Keratinocyte (primary cell): ENCODE data around the gene ZNF362. TPM values are rescaled to one million over a fixed set of nuclear protein-coding genes. Genes with fewer than 3 reads are reported as not detected.

Experiments used
- DNase-seq: peaks from one replicate; pipeline ENCODE4 v3.0.0-alpha.2; 2011; ENCODE audit warnings: low read depth, missing footprints, low spot score
- FAIRE-seq: peaks from 2 replicates; lab custom pipeline; 2011; peaks lifted over from hg19 to GRCh38; lab: Jason Lieb, UNC
- H2AFZ ChIP-seq: 2 replicates; pipeline ENCODE4 v1.6.0; 2012; ENCODE audit warnings: low read length, control low read depth, inconsistent platforms; ENCODE audit not compliant: control insufficient read depth
- H3K27ac ChIP-seq: 2 replicates; pipeline ENCODE4 v1.5.1; 2011; ENCODE audit warnings: low read length; ENCODE audit not compliant: control insufficient read depth, insufficient read depth
- H3K27me3 ChIP-seq: 3 replicates; pipeline ENCODE4 v1.6.0; 2011; ENCODE audit warnings: low read length; ENCODE audit not compliant: control insufficient read depth, insufficient read depth; ENCODE audit errors: extremely low read depth
- H3K36me3 ChIP-seq, 2 experiments: 2 replicates in 1 of 2; 3 replicates in 1 of 2; pipeline ENCODE4 v1.5.1; 2011; ENCODE audit warnings: low read length in 2 of 2, mild to moderate bottlenecking in 1 of 2; ENCODE audit not compliant: control insufficient read depth in 2 of 2, insufficient read depth in 2 of 2; ENCODE audit errors: extremely low read depth in 1 of 2
- H3K4me1 ChIP-seq: 3 replicates; pipeline ENCODE4 v1.5.1; 2011; ENCODE audit warnings: low read length; ENCODE audit not compliant: control insufficient read depth, insufficient read depth; ENCODE audit errors: extremely low read depth
- H3K4me2 ChIP-seq: 3 replicates; pipeline ENCODE4 v1.6.0; 2011; ENCODE audit warnings: low read depth, low read length; ENCODE audit not compliant: control insufficient read depth, insufficient read depth; ENCODE audit errors: extremely low read depth
- H3K4me3 ChIP-seq, 3 experiments: fragments of 200-600 bp in 1 of 3; sonication (generic) in 1 of 3; 2 replicates in 2 of 3; 3 replicates in 1 of 3; pipeline ENCODE4 v1.5.1; 2011 to 2016; ENCODE audit warnings: low read length in 3 of 3, mild to moderate bottlenecking in 3 of 3, control low read depth in 2 of 3, inconsistent platforms in 1 of 3, low read depth in 1 of 3, mixed read lengths in 1 of 3, mixed run types in 1 of 3, moderate library complexity in 1 of 3; ENCODE audit not compliant: control insufficient read depth in 2 of 3, insufficient read depth in 2 of 3; ENCODE audit errors: extremely low read depth in 1 of 3
- H3K79me2 ChIP-seq: 2 replicates; pipeline ENCODE4 v1.6.0; 2012; ENCODE audit warnings: low read length; ENCODE audit not compliant: control insufficient read depth, insufficient read depth
- H3K9ac ChIP-seq: 3 replicates; pipeline ENCODE4 v1.6.0; 2011; ENCODE audit warnings: low read length; ENCODE audit not compliant: control insufficient read depth, insufficient read depth; ENCODE audit errors: extremely low read depth
- H3K9me1 ChIP-seq: 3 replicates; pipeline ENCODE4 v1.6.0; 2011; ENCODE audit warnings: low read length; ENCODE audit not compliant: control insufficient read depth, insufficient read depth; ENCODE audit errors: extremely low read depth
- H3K9me3 ChIP-seq: 2 replicates; pipeline ENCODE4 v1.5.1; 2012; ENCODE audit warnings: low read depth, low read length; ENCODE audit not compliant: control insufficient read depth
- H4K20me1 ChIP-seq: 3 replicates; pipeline ENCODE4 v1.6.0; 2011; ENCODE audit warnings: low read length; ENCODE audit not compliant: control insufficient read depth, insufficient read depth; ENCODE audit errors: extremely low read depth
- EZH2 ChIP-seq: IDR thresholded peaks from one replicate; pipeline ENCODE4 v1.6.1; 2012; ENCODE audit warnings: inconsistent platforms, mild to moderate bottlenecking, low read length, moderate library complexity
- dilution Hi-C: fragments of 300-500 bp; cut with MboI; formaldehyde crosslinking; loops from one replicate; pipeline ENCODE4 v1.7.0; 2020; ENCODE audit warnings: low sequenced_read_pairs; ENCODE audit not compliant: extremely low pct_ligation_motif_present
- polyA plus RNA-seq, 5 experiments: library from polyadenylated mRNA; depleted of rRNA in 3 of 5; stranded (reverse) in 3 of 5; stranded (forward) in 1 of 5; unstranded in 1 of 5; fragments of >200 nt; gene quantifications; 1 replicate in 1 of 5; 2 replicates in 3 of 5; 3 replicates in 1 of 5; pipeline versions ENCODE4 v1.2.1 to v1.2.3, GENCODE V29; 2011 to 2012; ENCODE audit warnings: missing spikeins in 2 of 5, low read depth in 1 of 5, low replicate concordance in 1 of 5
- TF ChIP-seq, protein P1 (sequence below), 3 experiments: IDR thresholded peaks in 1 of 3; conservative IDR thresholded peaks in 1 of 3; optimal IDR thresholded peaks in 1 of 3; 2 replicates in 2 of 3; 3 replicates in 1 of 3; pipeline versions ENCODE3 to v1.5.1; 2011; ENCODE audit warnings: low read length in 3 of 3, mild to moderate bottlenecking in 3 of 3, moderate library complexity in 2 of 3, control low read depth in 1 of 3, inconsistent platforms in 1 of 3; ENCODE audit not compliant: insufficient read depth in 2 of 3; ENCODE audit errors: extremely low read depth in 1 of 3

Gene ZNF362
- polyA plus RNA-seq, 1 donor (not counting 4 experiments of a cell fraction or from before 2014, with no cell fraction given), result 2.2 TPM

DNA sequence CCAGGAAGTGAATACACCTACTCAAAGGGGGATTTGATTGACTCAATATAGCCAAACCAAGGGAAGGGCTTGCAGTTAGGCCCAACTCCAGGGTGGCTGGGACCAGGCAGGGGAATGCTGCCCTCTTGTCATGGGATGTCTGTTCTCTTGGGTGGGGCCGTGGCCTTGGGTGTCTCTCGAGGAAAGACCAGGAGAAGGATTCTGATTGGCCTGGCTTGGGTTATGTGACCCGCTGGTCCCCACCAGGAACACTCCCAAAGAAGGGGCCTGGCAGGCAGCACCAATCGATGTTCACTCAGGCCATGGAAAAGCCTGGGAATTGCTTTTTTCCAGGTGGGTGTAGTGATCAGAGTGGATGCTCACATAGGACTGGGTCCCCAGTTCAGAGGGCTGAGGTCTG is 10.1 kb upstream of the ZNF362 start:
- Histone ChIP-seq H3K4me2 (no peak overlapping the region), H4K20me1 (no peaks in the 10 kb centered on the region), H3K4me1 (peaks cover 10% of the 10 kb centered on the region), H3K9me3 (no peaks in the 10 kb centered on the region), H3K4me3 (no peak overlapping the region), H3K9me1 (no peaks in the 10 kb centered on the region), H3K9ac (no peak overlapping the region), H3K79me2 (no peaks in the 10 kb centered on the region), H3K36me3 (no peaks in the 10 kb centered on the region), H3K27me3 (no peaks in the 10 kb centered on the region), H2AFZ (no peak overlapping the region), H3K27ac (no peak overlapping the region)
- no peak for TF ChIP-seq EZH2
- TF ChIP-seq, protein P1, sequence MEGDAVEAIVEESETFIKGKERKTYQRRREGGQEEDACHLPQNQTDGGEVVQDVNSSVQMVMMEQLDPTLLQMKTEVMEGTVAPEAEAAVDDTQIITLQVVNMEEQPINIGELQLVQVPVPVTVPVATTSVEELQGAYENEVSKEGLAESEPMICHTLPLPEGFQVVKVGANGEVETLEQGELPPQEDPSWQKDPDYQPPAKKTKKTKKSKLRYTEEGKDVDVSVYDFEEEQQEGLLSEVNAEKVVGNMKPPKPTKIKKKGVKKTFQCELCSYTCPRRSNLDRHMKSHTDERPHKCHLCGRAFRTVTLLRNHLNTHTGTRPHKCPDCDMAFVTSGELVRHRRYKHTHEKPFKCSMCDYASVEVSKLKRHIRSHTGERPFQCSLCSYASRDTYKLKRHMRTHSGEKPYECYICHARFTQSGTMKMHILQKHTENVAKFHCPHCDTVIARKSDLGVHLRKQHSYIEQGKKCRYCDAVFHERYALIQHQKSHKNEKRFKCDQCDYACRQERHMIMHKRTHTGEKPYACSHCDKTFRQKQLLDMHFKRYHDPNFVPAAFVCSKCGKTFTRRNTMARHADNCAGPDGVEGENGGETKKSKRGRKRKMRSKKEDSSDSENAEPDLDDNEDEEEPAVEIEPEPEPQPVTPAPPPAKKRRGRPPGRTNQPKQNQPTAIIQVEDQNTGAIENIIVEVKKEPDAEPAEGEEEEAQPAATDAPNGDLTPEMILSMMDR (optimal IDR thresholded peaks at IDR 0.05 in 1 of 3, IDR thresholded peaks at IDR 0.05 in 1 of 3, conservative IDR thresholded peaks at IDR 0.05 in 1 of 3; ENCODE audit: extremely low read depth in 1 of 3, insufficient read depth in 2 of 3, low read length in 3 of 3), result no peak
- FAIRE-seq (no peak), DNase-seq (no peak)
- dilution Hi-C loops, result no loop called here

DNA sequence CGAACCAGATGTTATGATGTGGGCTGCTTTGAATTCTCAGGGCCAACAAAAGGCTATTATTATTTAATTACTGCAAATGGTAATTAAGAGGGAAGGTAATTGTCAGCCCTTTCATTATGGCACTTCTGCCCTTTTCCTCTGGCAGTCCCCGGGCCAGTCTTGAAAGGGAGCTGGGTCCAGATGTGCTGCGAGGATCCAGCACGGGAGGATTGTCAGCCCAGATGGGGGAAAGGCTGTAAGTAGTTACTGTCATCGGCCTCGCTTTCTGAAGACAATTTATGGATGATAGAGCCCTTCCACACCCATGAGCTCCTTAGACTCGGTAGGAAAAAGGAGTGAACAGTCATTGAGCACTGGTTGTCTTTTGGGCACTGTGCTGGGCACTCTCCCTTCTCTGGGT is 8.7 kb upstream of the ZNF362 start:
- Histone ChIP-seq H4K20me1 (no peaks in the 10 kb centered on the region), H3K27me3 (no peaks in the 10 kb centered on the region), H3K4me3 (no peak overlapping the region), H3K9me1 (no peaks in the 10 kb centered on the region), H3K4me2 (no peak overlapping the region), H3K27ac (no peak overlapping the region), H3K36me3 (no peaks in the 10 kb centered on the region), H3K4me1 (peaks cover 10% of the 10 kb centered on the region), H3K9ac (no peak overlapping the region), H3K79me2 (no peaks in the 10 kb centered on the region), H2AFZ (no peak overlapping the region), H3K9me3 (no peaks in the 10 kb centered on the region)
- dilution Hi-C loops, result no loop called here
- FAIRE-seq (no peak), DNase-seq (no peak)
- no peak for TF ChIP-seq EZH2
- TF ChIP-seq, protein P1 (optimal IDR thresholded peaks at IDR 0.05 in 1 of 3, IDR thresholded peaks at IDR 0.05 in 1 of 3, conservative IDR thresholded peaks at IDR 0.05 in 1 of 3; ENCODE audit: extremely low read depth in 1 of 3, insufficient read depth in 2 of 3, low read length in 3 of 3), result no peak
